Fibroblast of mammary gland (primary cell): ENCODE results near the gene DMBT1.

Experiments
- DNase-seq: peaks from one replicate; pipeline ENCODE4 v3.0.0-alpha.2; 2010; ENCODE audit warnings: low read depth
- H3K4me3 ChIP-seq: 2 replicates; pipeline ENCODE4 v1.5.1; 2011; ENCODE audit warnings: low read depth, mild to moderate bottlenecking, low read length, moderate library complexity; ENCODE audit not compliant: control insufficient read depth
- CTCF ChIP-seq: conservative IDR thresholded peaks from 2 replicates; pipeline ENCODE4 v1.5.1; 2011; ENCODE audit warnings: low read depth, low read length, inconsistent platforms; ENCODE audit not compliant: control insufficient read depth, insufficient read depth

Gene DMBT1

GRCh38 chr10:122672655-122673054, 112.1 kb downstream of the DMBT1 start:
- DNase-seq, result no peak
- H3K4me3 ChIP-seq, result no peak overlapping the region
- TF ChIP-seq CTCF, result no peak

GRCh38 chr10:122673269-122673668, 112.7 kb downstream of the DMBT1 start:
- no peak for DNase-seq
- H3K4me3 ChIP-seq, result no peak overlapping the region
- no peak for TF ChIP-seq CTCF

GRCh38 chr10:122673731-122674130, 113.2 kb downstream of the DMBT1 start:
- no peak for TF ChIP-seq CTCF
- no peak for DNase-seq

GRCh38 chr10:122674781-122675180, 114.2 kb downstream of the DMBT1 start:
- H3K4me3 ChIP-seq, result no peak overlapping the region
- no peak for TF ChIP-seq CTCF
- DNase-seq, result no peak

More at GRCh38 chr10:122673731-122674130, 113.2 kb downstream of the DMBT1 start:
- H3K4me3 ChIP-seq, result no peak overlapping the region

GRCh38 chr10:122675278-122675677, 114.7 kb downstream of the DMBT1 start:
- no peak overlapping the region for H3K4me3 ChIP-seq
- no peak for DNase-seq
- no peak for TF ChIP-seq CTCF

- no peak for DNase-seq
- H3K4me3 ChIP-seq, result no peak overlapping the region
- TF ChIP-seq CTCF, result no peak
Observed at GRCh38 chr10:122678266-122678665, 117.7 kb downstream of the DMBT1 start.

GRCh38 chr10:122682522-122682921, 122.0 kb downstream of the DMBT1 start:
- H3K4me3 ChIP-seq, result no peak overlapping the region
- no peak for TF ChIP-seq CTCF
- DNase-seq, result no peak
